Osteocyte (in vitro differentiated cells): ENCODE data around the gene TAPBPL. TPM values are rescaled to one million over a fixed set of nuclear protein-coding genes. Genes with fewer than 3 reads are reported as not detected.
"Not testable (repeated sequence)": the region's sequence is repeated elsewhere in the genome, so short reads cannot be mapped to it uniquely, and the experiment has no call there.

Experiments used
- DNase-seq: peaks from one replicate; pipeline ENCODE4 v3.0.0; 2021; ENCODE audit warnings: mixed read lengths; ENCODE audit not compliant: unreplicated experiment; ENCODE audit errors: extremely low spot score
- H3K27ac Mint-ChIP-seq: one replicate; pipeline ENCODE4 v1.8.0; 2021; ENCODE audit warnings: mild to moderate bottlenecking, mixed read lengths; ENCODE audit not compliant: unreplicated experiment
- H3K27me3 Mint-ChIP-seq: one replicate; pipeline ENCODE4 v1.8.0; 2021; ENCODE audit warnings: mixed read lengths; ENCODE audit not compliant: unreplicated experiment
- H3K36me3 Mint-ChIP-seq: one replicate; pipeline ENCODE4 v1.8.0; 2021; ENCODE audit warnings: mixed read lengths; ENCODE audit not compliant: unreplicated experiment
- H3K4me1 Mint-ChIP-seq: one replicate; pipeline ENCODE4 v1.8.0; 2021; ENCODE audit warnings: mixed read lengths; ENCODE audit not compliant: unreplicated experiment
- H3K4me3 Mint-ChIP-seq: one replicate; pipeline ENCODE4 v1.8.0; 2021; ENCODE audit warnings: mild to moderate bottlenecking, moderate library complexity, mixed read lengths; ENCODE audit not compliant: unreplicated experiment
- H3K9me3 Mint-ChIP-seq: one replicate; pipeline ENCODE4 v1.8.0; 2021; ENCODE audit warnings: mixed read lengths; ENCODE audit not compliant: unreplicated experiment
- total RNA-seq: library from RNA; stranded (reverse); gene quantifications from 2 replicates; pipeline ENCODE4 v1.2.1, GENCODE V29; 2021
- TF ChIP-seq, protein P1 (sequence below): fragments of 200-600 bp; sonication (generic); IDR thresholded peaks from 2 replicates; pipeline ENCODE4 v1.5.0; 2021; ENCODE audit warnings: antibody characterized with exemption, mild to moderate bottlenecking, moderate library complexity

TAPBPL gene
- total RNA-seq, 1 donor from 2014 or later = 13.1 TPM

GRCh38 chr12:6494968-6495367, 43.1 kb downstream of the TAPBPL start:
- no peaks in the 10 kb centered on the region for H3K27me3 Mint-ChIP-seq
- H3K9me3 Mint-ChIP-seq = no peaks in the 10 kb centered on the region
- H3K4me1 Mint-ChIP-seq = peaks cover 24% of the 10 kb centered on the region
- peak overlapping the region; percentile 4 for H3K27ac Mint-ChIP-seq
- H3K36me3 Mint-ChIP-seq = peaks cover 3% of the 10 kb centered on the region
- no peak for DNase-seq
- peak overlapping the region; percentile 95 for H3K4me3 Mint-ChIP-seq
- TF ChIP-seq, protein P1, sequence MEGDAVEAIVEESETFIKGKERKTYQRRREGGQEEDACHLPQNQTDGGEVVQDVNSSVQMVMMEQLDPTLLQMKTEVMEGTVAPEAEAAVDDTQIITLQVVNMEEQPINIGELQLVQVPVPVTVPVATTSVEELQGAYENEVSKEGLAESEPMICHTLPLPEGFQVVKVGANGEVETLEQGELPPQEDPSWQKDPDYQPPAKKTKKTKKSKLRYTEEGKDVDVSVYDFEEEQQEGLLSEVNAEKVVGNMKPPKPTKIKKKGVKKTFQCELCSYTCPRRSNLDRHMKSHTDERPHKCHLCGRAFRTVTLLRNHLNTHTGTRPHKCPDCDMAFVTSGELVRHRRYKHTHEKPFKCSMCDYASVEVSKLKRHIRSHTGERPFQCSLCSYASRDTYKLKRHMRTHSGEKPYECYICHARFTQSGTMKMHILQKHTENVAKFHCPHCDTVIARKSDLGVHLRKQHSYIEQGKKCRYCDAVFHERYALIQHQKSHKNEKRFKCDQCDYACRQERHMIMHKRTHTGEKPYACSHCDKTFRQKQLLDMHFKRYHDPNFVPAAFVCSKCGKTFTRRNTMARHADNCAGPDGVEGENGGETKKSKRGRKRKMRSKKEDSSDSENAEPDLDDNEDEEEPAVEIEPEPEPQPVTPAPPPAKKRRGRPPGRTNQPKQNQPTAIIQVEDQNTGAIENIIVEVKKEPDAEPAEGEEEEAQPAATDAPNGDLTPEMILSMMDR = no peak

- H3K9me3 Mint-ChIP-seq, DNase-seq, H3K36me3 Mint-ChIP-seq, H3K27ac Mint-ChIP-seq, H3K27me3 Mint-ChIP-seq, H3K4me3 Mint-ChIP-seq: not testable (repeated sequence)
- H3K4me1 Mint-ChIP-seq = peaks cover 20% of the 10 kb centered on the region
These were observed 45.4 kb downstream of the TAPBPL start for GRCh38 chr12:6497291-6497690.

DNA sequence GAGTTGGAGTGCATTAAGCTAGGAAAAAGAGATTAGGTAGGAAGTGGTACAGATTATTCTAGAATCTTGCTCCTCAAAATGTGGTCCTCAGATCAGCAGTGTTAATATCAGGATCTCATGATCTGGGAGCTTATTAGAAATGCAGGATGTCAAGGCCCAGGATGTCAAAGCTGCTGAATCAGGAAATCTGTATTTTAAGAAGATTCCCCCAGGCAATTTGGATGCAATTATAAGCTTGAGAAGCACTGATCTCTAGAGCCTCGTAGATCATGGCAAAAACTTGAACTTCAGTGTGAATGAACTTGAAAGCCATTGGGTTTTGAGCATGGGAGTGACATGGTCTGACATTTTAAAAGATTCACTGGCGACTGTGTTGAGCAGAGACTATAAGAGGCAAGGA, 48.6 kb downstream of the TAPBPL start:
- Mint-ChIP-seq H3K27ac (no peak overlapping the region), H3K9me3 (no peaks in the 10 kb centered on the region), H3K4me3 (no peak overlapping the region), H3K36me3 (peaks cover 4% of the 10 kb centered on the region), H3K27me3 (no peaks in the 10 kb centered on the region), H3K4me1 (peaks cover 1% of the 10 kb centered on the region)
- TF ChIP-seq, protein P1 = no peak
- no peak for DNase-seq

DNA sequence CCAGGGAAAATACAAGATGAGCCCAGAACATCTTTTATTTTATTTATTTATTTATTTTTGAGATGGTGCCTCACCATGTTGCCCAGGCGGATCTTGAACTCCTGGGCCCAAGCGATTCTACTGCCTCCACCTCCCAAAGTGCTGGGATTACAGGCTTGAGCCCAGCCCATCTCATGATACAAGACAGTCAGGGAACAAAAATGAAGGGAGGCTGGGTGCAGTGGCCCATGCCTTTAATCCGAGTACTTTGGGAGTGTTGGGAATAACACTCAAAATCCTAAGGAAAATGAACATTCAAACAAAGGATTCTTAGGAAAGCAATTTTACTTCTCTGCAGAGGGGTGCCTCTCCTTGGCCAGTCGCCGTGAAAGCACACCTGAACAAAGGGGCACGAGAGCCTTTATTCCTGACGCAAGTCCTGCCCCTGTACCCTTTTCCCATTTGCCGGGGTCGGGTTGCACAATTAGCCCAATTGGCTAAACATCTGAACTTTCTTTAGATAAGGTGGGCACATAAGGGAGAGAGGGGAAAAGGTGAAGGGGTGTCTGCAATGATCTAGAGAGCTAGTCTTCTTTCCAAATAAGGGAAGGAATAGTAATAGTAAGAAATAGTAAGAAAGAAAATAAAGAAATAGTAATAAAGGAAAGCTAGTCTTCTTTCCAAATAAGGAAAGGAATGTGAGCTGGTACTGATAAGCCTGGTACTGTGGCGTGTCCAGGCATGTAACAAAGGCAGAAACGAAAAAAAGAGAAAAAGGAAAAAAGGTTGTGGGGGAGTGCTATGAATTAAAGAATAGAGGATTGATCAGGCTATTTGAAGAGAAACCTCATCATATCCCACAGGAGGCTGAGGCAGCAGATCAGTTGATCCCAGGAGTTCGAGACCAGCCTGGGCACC, 55.5 kb downstream of the TAPBPL start:
- Mint-ChIP-seq H3K4me3 (no peak overlapping the region), H3K9me3 (no peaks in the 10 kb centered on the region), H3K27me3 (no peaks in the 10 kb centered on the region), H3K27ac (peak overlapping the region; percentile 87), H3K36me3 (peaks cover 17% of the 10 kb centered on the region), H3K4me1 (peaks cover 6% of the 10 kb centered on the region)
- TF ChIP-seq, protein P1 = no peak
- DNase-seq = no peak

DNA sequence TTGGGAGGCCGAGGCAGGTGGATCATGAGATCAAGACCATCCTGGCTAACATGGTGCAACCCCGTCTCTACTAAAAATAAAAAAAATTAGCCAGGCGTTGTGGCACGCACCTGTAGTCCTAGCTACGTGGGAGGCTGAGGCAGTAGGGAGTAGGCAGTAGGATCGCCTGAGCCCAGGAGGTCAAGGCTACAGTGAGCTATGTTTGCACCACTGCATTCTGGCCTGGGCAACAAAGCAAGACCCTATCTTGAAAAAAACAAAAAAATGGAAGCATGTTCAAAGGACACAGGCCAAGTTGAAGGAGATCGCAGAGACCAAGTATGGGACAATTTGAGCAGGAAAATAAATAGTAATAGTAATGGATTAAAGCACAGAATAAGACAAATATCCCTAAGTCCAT, 56.2 kb downstream of the TAPBPL start:
- no peak overlapping the region for H3K4me3 Mint-ChIP-seq
- TF ChIP-seq, protein P1 = no peak
- H3K9me3 Mint-ChIP-seq = no peaks in the 10 kb centered on the region
- DNase-seq = no peak
- H3K27ac Mint-ChIP-seq = peak overlapping the region; percentile 87
- H3K4me1 Mint-ChIP-seq = peaks cover 6% of the 10 kb centered on the region
- no peaks in the 10 kb centered on the region for H3K27me3 Mint-ChIP-seq
- H3K36me3 Mint-ChIP-seq = peaks cover 23% of the 10 kb centered on the region

Other genes starting within 250 kb of the TAPBPL start
- gene PLEKHG6, start 141.4 kb upstream of the TAPBPL start, total RNA-seq = 0.21 and 0.55 TPM in 2 replicates
- gene TNFRSF1A, start 110.0 kb upstream of the TAPBPL start, total RNA-seq = 170 and 188 TPM in 2 replicates
- gene SCNN1A, start 76.5 kb upstream of the TAPBPL start, total RNA-seq = 2.5 and 3.2 TPM in 2 replicates
- gene LTBR, start 67.9 kb upstream of the TAPBPL start, total RNA-seq = 16.4 and 17.0 TPM in 2 replicates
- gene CD27, start 7.1 kb upstream of the TAPBPL start, total RNA-seq = not detected in 2 replicates
- 6.9 and 9.1 TPM in 2 replicates for gene VAMP1, start 18.6 kb downstream of the TAPBPL start, total RNA-seq
- gene MRPL51, start 41.2 kb downstream of the TAPBPL start, total RNA-seq = 172 TPM in 2 replicates
- gene NCAPD2, start 42.1 kb downstream of the TAPBPL start, total RNA-seq = 36.4 and 36.9 TPM in 2 replicates
- 1,754 and 1,775 TPM in 2 replicates for gene GAPDH, start 82.5 kb downstream of the TAPBPL start, total RNA-seq
- gene IFFO1, start 104.0 kb downstream of the TAPBPL start, total RNA-seq = 35.9 and 40.7 TPM in 2 replicates
- gene NOP2, start 116.2 kb downstream of the TAPBPL start, total RNA-seq = 32.5 and 34.5 TPM in 2 replicates
- gene CHD4, start 155.3 kb downstream of the TAPBPL start, total RNA-seq = 348 and 351 TPM in 2 replicates
- gene LPAR5, start 183.9 kb downstream of the TAPBPL start, total RNA-seq = 0.32 and 0.50 TPM in 2 replicates
- 0.73 and 1.0 TPM in 2 replicates for gene ACRBP, start 195.4 kb downstream of the TAPBPL start, total RNA-seq
- 56.7 and 58.8 TPM in 2 replicates for gene ING4, start 211.1 kb downstream of the TAPBPL start, total RNA-seq
- 66.6 and 68.3 TPM in 2 replicates for gene ZNF384, start 237.3 kb downstream of the TAPBPL start, total RNA-seq
- gene PIANP, start 248.8 kb downstream of the TAPBPL start, total RNA-seq = 3.9 and 5.2 TPM in 2 replicates